ENCODE results near the gene TOP1. TPM values are rescaled to one million over a fixed set of nuclear protein-coding genes. Genes with fewer than 3 reads are reported as not detected.

Gene TOP1
- total and polyA plus RNA-seq, 2 of the 4 experiments (the other 2 are of a cell fraction) = 14.0 to 21.5 TPM

DNA sequence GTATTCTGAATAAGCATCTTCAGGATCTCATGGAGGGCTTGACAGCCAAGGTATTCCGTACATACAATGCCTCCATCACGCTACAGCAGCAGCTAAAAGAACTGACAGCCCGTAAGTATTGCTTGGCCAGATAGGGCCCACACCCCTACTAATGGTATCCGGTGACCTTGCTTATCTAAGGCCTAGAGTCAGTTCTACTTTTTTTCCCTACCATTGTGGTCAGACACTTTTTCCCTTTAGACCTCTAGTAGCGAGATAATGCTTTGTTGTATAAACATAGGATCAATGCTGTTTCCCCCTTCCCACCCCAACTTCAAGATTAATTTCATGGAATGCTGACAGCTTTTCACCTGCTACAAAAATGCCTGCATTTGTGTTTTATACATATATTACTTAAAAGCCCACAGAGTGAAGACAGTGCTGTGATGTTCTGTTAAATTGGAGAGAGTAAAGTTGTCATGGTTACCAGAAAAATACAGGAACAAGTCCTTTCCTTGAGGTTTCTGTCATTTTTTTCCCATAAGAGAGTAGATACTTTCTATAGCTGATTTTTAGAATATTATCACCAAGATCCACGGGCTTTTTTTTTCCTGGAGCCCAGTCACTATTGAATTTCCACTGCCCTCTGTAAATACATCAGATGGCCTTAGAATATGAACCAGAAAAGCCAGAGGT is 87.8 kb downstream of the TOP1 start:
- H3K18ac ChIP-seq (ENCODE audit: low read depth, low read length) = no peak overlapping the region
- H3K4ac ChIP-seq (ENCODE audit: low read depth, low read length) = no peak overlapping the region
- DNase-seq (no peak), ATAC-seq (ENCODE audit: low read depth) (no peak)
- no peak overlapping the region for H2BK120ac ChIP-seq (ENCODE audit: low read depth, low read length)
- no peak overlapping the region for H3K27ac ChIP-seq (ENCODE audit: insufficient read depth, low read length)
- no peak overlapping the region for H2BK5ac ChIP-seq (ENCODE audit: low read depth, low read length, poor library complexity, severe bottlenecking)
- H3K36me3 ChIP-seq (ENCODE audit: control insufficient read depth, insufficient read depth, low read length) = peaks cover 70% of the 10 kb centered on the region
- no peak overlapping the region for H2BK20ac ChIP-seq (ENCODE audit: low read depth, low read length)
- dilution Hi-C loops (cut with HindIII; ENCODE audit: low sequenced_read_pairs, unreplicated experiment) (no loop called here), intact Hi-C loops (cut with micrococcal nuclease) (no loop called here), in situ Hi-C loops (cut with MboI; ENCODE audit: low sequenced_read_pairs) (no loop called here)
- no peaks in the 10 kb centered on the region for H3K4me1 ChIP-seq (ENCODE audit: control insufficient read depth, insufficient read depth, low read length)
- H2BK15ac ChIP-seq (ENCODE audit: low read depth, low read length) = no peak overlapping the region
- WGBS, 2 experiments (ENCODE audit: extremely low coverage in 2 of 2, insufficient read length in 1 of 2) = 91% methylated on average over 3 of the region's 6 CpGs; no CpG with 5 or more reads in 1 of the 2 experiments
- no peaks in the 10 kb centered on the region; the same call in 1 of the 2 replicates for H3K9me1 ChIP-seq (ENCODE audit: insufficient read depth, low read length)
- H3K79me1 ChIP-seq (ENCODE audit: low read depth in 1 of 2, low read length in 2 of 2) = peaks cover 26 to 30% of the 10 kb centered on the region in 2 experiments
- H2AFZ ChIP-seq (replicated peaks; ENCODE audit: low read length, poor library complexity) = no peak overlapping the region
- no peak overlapping the region for H4K8ac ChIP-seq (ENCODE audit: low read depth in 2 of 2, low read length in 2 of 2)
- CTCF ChIA-PET = no interaction called here
- no peak overlapping the region for H4K91ac ChIP-seq (ENCODE audit: insufficient read depth, low read depth, low read length)
- H3K56ac ChIP-seq (ENCODE audit: extremely low read depth, insufficient read depth, low read length) = no peak overlapping the region
- H2AK9ac ChIP-seq (replicated peaks; ENCODE audit: low read depth, low read length, poor library complexity) = no peak overlapping the region
- H3K4me2 ChIP-seq (ENCODE audit: low read depth, low read length) = no peak overlapping the region
- H3K23ac ChIP-seq (ENCODE audit: low read depth, low read length) = no peak overlapping the region
- no peak overlapping the region for H2AK5ac ChIP-seq (ENCODE audit: low read depth, low read length)
- H3K9me3 ChIP-seq (ENCODE audit: control insufficient read depth, insufficient read depth, low read length) = no peaks in the 10 kb centered on the region
- TF ChIP-seq, protein P1, sequence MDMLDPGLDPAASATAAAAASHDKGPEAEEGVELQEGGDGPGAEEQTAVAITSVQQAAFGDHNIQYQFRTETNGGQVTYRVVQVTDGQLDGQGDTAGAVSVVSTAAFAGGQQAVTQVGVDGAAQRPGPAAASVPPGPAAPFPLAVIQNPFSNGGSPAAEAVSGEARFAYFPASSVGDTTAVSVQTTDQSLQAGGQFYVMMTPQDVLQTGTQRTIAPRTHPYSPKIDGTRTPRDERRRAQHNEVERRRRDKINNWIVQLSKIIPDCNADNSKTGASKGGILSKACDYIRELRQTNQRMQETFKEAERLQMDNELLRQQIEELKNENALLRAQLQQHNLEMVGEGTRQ (IDR thresholded peaks at IDR 0.05; ENCODE audit: low read depth, low read length) = no peak
- TF ChIP-seq, protein P2, sequence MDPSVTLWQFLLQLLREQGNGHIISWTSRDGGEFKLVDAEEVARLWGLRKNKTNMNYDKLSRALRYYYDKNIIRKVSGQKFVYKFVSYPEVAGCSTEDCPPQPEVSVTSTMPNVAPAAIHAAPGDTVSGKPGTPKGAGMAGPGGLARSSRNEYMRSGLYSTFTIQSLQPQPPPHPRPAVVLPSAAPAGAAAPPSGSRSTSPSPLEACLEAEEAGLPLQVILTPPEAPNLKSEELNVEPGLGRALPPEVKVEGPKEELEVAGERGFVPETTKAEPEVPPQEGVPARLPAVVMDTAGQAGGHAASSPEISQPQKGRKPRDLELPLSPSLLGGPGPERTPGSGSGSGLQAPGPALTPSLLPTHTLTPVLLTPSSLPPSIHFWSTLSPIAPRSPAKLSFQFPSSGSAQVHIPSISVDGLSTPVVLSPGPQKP (IDR thresholded peaks at IDR 0.05; ENCODE audit: borderline replicate concordance, low read depth, low read length) = no peak
- TF ChIP-seq MAZ (IDR thresholded peaks at IDR 0.05; ENCODE audit: borderline replicate concordance, low read depth, low read length) (no peak), RCOR1 (IDR thresholded peaks at IDR 0.05; ENCODE audit: insufficient replicate concordance, low read length) (no peak), MAFK (IDR thresholded peaks at IDR 0.05; ENCODE audit: low read depth, low read length) (no peak), RAD21 (IDR thresholded peaks at IDR 0.05; ENCODE audit: low read length) (no peak), CTCF (conservative IDR thresholded peaks at IDR 0.05; ENCODE audit: low read depth, low read length) (no peak), SMC3 (IDR thresholded peaks at IDR 0.05; ENCODE audit: low read depth, low read length) (no peak), POLR2A (IDR thresholded peaks at IDR 0.05; ENCODE audit: low read depth, low read length) (no peak), CEBPB (IDR thresholded peaks at IDR 0.05; ENCODE audit: low read depth, low read length) (no peak), CHD1 (IDR thresholded peaks at IDR 0.05; ENCODE audit: low read depth, low read length) (no peak), BHLHE40 (IDR thresholded peaks at IDR 0.05; ENCODE audit: low read depth, low read length) (no peak), MXI1 (IDR thresholded peaks at IDR 0.05; ENCODE audit: borderline replicate concordance, low read depth, low read length) (no peak)
- H3K14ac ChIP-seq (replicated peaks; ENCODE audit: low read depth, low read length) = no peak overlapping the region
- no TSS peak for BruUV-seq (replicated peaks)
- no peak overlapping the region for H4K5ac ChIP-seq (ENCODE audit: low read depth, low read length)
- no peaks in the 10 kb centered on the region for H3K27me3 ChIP-seq (ENCODE audit: control insufficient read depth, insufficient read depth, low read length)
- no peak overlapping the region for H3K4me3 ChIP-seq (ENCODE audit: insufficient read depth, low read depth, low read length)
- H3K9ac ChIP-seq (ENCODE audit: low read depth, low read length) = no peak overlapping the region
- no peaks in the 10 kb centered on the region; the same call in 1 of the 2 replicates for H4K20me1 ChIP-seq (ENCODE audit: insufficient read depth, low read length)
- POLR2A ChIA-PET (ENCODE audit: unreplicated experiment) = no interaction called here
